ENCODE results near the gene HLA-DOA.
A peak's percentile ranks its signal among the peaks of the same experiment; 100 is the strongest.

HLA-DOA gene

GRCh38 chr6:32968867-32969684 is 40.3 kb downstream of the HLA-DOA start:
- peak overlapping the region; percentile 64 for H3K9ac ChIP-seq
- H3K27me3 ChIP-seq (ENCODE audit: control insufficient read depth, insufficient read depth, low read length): no peaks in the 10 kb centered on the region
- peak overlapping the region; percentile 100 for H3K4me2 ChIP-seq (ENCODE audit: low read length)
- peaks cover 12% of the 10 kb centered on the region for H3K4me1 ChIP-seq
- H3K4me3 ChIP-seq (ENCODE audit: low read depth, low read length): peak overlapping the region; percentile 99
- H3K36me3 ChIP-seq (ENCODE audit: control insufficient read depth, insufficient read depth, low read length): no peaks in the 10 kb centered on the region
- H3K79me2 ChIP-seq: peaks cover 21% of the 10 kb centered on the region
- peak overlapping the region; percentile 97 for H3K27ac ChIP-seq
- TF ChIP-seq, protein P1, sequence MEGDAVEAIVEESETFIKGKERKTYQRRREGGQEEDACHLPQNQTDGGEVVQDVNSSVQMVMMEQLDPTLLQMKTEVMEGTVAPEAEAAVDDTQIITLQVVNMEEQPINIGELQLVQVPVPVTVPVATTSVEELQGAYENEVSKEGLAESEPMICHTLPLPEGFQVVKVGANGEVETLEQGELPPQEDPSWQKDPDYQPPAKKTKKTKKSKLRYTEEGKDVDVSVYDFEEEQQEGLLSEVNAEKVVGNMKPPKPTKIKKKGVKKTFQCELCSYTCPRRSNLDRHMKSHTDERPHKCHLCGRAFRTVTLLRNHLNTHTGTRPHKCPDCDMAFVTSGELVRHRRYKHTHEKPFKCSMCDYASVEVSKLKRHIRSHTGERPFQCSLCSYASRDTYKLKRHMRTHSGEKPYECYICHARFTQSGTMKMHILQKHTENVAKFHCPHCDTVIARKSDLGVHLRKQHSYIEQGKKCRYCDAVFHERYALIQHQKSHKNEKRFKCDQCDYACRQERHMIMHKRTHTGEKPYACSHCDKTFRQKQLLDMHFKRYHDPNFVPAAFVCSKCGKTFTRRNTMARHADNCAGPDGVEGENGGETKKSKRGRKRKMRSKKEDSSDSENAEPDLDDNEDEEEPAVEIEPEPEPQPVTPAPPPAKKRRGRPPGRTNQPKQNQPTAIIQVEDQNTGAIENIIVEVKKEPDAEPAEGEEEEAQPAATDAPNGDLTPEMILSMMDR (IDR thresholded peaks at IDR 0.05): no peak
- H3K9me3 ChIP-seq (ENCODE audit: control insufficient read depth, low read length): no peaks in the 10 kb centered on the region
- peak overlapping the region; percentile 86 for H2AFZ ChIP-seq

DNA sequence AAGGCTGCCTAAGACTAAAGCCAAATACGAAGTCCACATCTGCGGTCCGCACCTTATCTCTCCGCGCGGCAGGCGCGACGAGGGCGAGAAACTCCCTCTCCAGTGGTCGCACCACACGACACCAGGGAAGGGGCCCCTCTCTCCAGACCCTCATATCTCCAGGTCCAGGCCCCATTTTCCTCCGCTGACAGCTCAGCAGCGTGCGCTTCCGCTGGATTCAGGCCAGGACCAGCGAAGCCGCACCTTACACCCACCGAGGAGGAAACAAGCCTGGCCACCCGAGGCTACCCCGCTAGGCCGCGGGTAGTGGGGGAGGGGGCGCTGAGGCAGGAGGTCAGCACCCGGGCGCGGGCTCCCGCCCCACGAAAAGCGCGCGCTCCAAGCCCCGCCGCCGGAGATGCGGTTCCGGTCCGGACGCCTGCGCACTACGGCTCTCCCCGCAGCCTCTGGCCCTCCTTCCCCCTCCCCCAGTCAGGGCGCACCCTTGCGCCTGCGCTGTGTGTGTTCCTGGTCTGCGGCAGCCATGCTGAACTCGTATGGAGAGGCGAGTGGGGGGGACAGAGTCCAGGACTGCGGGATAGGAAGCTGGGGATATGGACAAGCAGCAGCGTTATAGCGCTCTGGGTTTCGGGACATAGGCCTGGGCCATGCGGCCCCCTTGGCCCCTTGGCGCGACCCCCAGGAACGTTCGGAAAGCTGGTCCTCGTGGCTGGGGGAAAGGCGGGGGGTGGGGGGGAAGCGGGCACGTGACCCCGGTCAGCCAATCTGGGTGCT is 41.1 kb downstream of the HLA-DOA start, which contains the start of gene BRD2:
BRD2 (plus strand) TSS at position 502 of the 774 bp plus-strand sequence. CDS start 4,305 bp downstream, outside the sequence.
- H3K9ac ChIP-seq: peak within 1 kb of the TSS; percentile 78
- H3K9me3 ChIP-seq (ENCODE audit: control insufficient read depth, low read length): no peaks in the 10 kb centered on the region
- H3K27ac ChIP-seq: peak within 1 kb of the TSS; percentile 97
- H3K4me1 ChIP-seq: peaks cover 12% of the 10 kb centered on the region
- H3K79me2 ChIP-seq: peaks cover 15% of the 10 kb centered on the region
- no peaks in the 10 kb centered on the region for H3K27me3 ChIP-seq (ENCODE audit: control insufficient read depth, insufficient read depth, low read length)
- TF ChIP-seq, protein P1 (IDR thresholded peaks at IDR 0.05): no peak
- H2AFZ ChIP-seq: peak within 1 kb of the TSS; percentile 86
- H3K4me3 ChIP-seq (ENCODE audit: low read depth, low read length): peak within 1 kb of the TSS; percentile 99
- H3K4me2 ChIP-seq (ENCODE audit: low read length): peak within 1 kb of the TSS; percentile 100
- H3K36me3 ChIP-seq (ENCODE audit: control insufficient read depth, insufficient read depth, low read length): no peaks in the 10 kb centered on the region

DNA sequence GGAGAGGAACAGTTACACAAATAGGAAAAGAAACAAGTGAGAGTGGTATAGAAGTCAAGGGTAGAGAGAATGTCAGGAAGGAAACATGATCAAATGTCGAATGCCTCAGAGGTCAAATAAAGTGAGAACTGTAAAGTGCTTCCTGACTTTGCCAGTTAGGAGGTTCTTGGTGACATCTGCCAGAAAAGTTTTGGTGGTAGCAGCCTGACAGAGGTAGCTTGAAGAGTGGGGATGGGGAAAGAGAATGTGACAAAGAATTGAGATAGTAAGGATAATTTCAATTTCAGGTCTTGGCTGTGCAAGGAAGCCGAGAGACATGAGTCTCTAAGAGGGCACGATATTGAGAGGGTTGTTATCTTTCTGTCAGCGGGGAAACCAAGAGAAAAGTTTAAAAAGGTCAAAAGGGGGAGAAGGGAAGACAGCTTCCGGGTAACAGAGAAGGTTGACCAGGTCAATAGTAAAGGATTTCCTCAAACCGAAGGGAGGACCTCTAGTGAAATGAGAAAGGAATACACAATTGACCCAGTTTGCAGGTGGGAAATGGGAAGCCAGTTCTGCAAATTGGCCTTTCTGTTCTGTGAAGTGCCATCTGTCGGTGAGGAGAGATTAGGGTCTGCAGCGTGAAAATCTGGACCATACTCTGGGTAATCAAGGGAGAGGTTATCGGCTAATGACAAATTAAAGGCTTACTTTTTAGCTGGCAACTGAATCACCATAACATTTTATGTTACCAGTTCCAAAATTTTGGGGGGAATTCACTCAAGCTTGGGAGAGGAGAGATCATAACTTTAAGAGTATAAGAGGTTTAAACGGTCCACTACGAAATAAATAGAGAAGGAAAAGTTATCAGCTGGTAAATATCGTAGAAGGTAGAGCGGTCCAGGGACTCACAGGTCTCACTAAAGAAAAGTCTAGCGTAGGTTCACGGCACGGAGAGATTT is 42.0 kb downstream of the HLA-DOA start:
- peaks cover 7% of the 10 kb centered on the region for H3K79me2 ChIP-seq
- peaks cover 12% of the 10 kb centered on the region for H3K4me1 ChIP-seq
- H3K4me2 ChIP-seq (ENCODE audit: low read length): peak overlapping the region; percentile 100
- H3K9ac ChIP-seq: peak overlapping the region; percentile 78
- TF ChIP-seq, protein P1 (IDR thresholded peaks at IDR 0.05): peak; percentile 27
- H2AFZ ChIP-seq: peak overlapping the region; percentile 86
- peak overlapping the region; percentile 99 for H3K4me3 ChIP-seq (ENCODE audit: low read depth, low read length)
- no peaks in the 10 kb centered on the region for H3K27me3 ChIP-seq (ENCODE audit: control insufficient read depth, insufficient read depth, low read length)
- H3K36me3 ChIP-seq (ENCODE audit: control insufficient read depth, insufficient read depth, low read length): no peaks in the 10 kb centered on the region
- peak overlapping the region; percentile 97 for H3K27ac ChIP-seq
- no peaks in the 10 kb centered on the region for H3K9me3 ChIP-seq (ENCODE audit: control insufficient read depth, low read length)

DNA sequence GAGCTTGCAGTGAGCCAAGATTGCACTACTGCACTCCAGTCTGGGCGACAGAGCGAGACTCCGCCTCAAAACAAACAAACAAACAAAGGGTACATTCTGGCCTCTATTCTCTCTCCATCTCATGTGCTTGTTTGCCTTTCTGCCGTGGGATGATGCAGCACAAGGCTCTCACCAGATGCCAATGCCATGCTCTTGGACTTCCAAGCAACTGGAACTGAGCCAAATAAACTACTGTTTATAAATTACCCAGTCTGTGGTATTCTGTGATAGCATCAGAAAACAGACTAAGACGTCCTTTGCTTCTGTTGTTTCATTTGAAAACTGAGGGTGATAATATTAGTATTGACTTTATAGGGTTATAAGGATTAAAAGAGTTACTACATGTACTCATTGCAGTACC is 44.6 kb downstream of the HLA-DOA start:
- H3K79me2 ChIP-seq: peaks cover 12% of the 10 kb centered on the region
- no peaks in the 10 kb centered on the region for H3K27me3 ChIP-seq (ENCODE audit: control insufficient read depth, insufficient read depth, low read length)
- no peak overlapping the region for H3K9ac ChIP-seq
- H3K4me1 ChIP-seq: peaks cover 12% of the 10 kb centered on the region
- H3K27ac ChIP-seq: no peak overlapping the region
- H3K9me3 ChIP-seq (ENCODE audit: control insufficient read depth, low read length): no peaks in the 10 kb centered on the region
- H2AFZ ChIP-seq: no peak overlapping the region
- TF ChIP-seq, protein P1 (IDR thresholded peaks at IDR 0.05): no peak
- no peak overlapping the region for H3K4me3 ChIP-seq (ENCODE audit: low read depth, low read length)
- H3K4me2 ChIP-seq (ENCODE audit: low read length): no peak overlapping the region
- no peaks in the 10 kb centered on the region for H3K36me3 ChIP-seq (ENCODE audit: control insufficient read depth, insufficient read depth, low read length)

Measured in parathyroid adenoma (tissue), 2 donors.